NK-92 treated with Interleukin-12 subunit alpha and Interleukin-12 subunit beta, amount 100 ng/mL, for 24 hours (cell line): Measurements from ENCODE around the gene UBXN7.
A peak's percentile ranks its signal among the peaks of the same experiment; 100 is the strongest.
"Not testable (repeated sequence)": the region's sequence is repeated elsewhere in the genome, so short reads cannot be mapped to it uniquely, and the experiment has no call there.

ENCODE experiments used
- DNase-seq: peaks from one replicate; lab custom pipeline; 2025; lab: John Stamatoyannopoulos, UW

UBXN7 gene

GRCh38 chr3:196355668-196356067, 76.6 kb downstream of the UBXN7 start:
- DNase-seq, result no peak

GRCh38 chr3:196354132-196354531, 78.1 kb downstream of the UBXN7 start:
- DNase-seq, result no peak

GRCh38 chr3:196351541-196351940, 80.7 kb downstream of the UBXN7 start:
- no peak for DNase-seq

- no peak for DNase-seq
These were observed 82.2 kb downstream of the UBXN7 start for GRCh38 chr3:196350067-196350466.

GRCh38 chr3:196348698-196349097, 83.5 kb downstream of the UBXN7 start:
- DNase-seq, result no peak

DNA sequence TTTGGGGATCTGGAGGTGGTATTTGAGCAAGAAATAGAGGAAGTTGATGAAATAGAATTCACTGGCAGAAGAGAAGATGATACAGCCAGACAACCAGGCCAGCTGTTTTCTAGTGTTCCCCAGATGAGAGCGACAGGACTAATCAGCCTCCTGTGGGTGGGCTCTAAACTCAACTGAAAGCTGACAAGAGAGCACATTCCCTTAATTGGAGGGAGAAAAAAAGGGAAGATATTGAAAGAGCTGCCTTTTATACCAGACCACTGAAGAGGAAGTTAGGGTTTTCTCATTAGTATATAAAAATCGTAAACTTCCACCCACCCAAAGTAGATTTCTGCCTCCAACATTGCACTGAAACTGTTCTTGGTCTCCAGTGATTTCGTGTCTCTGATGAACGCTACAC, 87.6 kb downstream of the UBXN7 start:
- DNase-seq, result no peak

DNA sequence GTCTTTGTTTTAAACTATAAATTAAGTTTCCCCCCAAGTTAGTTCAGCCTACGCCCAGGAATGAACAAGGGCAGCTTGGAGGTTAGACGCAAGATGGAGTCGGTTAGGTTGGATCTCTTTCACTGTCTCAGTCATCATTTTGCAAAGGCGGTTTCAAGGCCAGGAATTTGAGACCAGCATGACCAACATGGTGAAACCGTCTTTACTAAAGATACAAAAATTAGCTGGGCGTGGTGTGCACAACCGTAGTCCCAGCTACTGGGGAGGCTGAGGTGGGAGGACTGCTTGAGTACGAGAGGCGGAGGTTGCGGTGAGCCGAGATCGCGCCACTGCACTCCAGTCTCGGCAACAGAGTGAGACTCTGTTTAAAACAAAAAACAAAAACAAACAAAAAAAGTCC, 88.3 kb downstream of the UBXN7 start:
- DNase-seq, result not testable (repeated sequence)

- no peak for DNase-seq
These were observed 91.1 kb downstream of the UBXN7 start for GRCh38 chr3:196341137-196341536.

DNA sequence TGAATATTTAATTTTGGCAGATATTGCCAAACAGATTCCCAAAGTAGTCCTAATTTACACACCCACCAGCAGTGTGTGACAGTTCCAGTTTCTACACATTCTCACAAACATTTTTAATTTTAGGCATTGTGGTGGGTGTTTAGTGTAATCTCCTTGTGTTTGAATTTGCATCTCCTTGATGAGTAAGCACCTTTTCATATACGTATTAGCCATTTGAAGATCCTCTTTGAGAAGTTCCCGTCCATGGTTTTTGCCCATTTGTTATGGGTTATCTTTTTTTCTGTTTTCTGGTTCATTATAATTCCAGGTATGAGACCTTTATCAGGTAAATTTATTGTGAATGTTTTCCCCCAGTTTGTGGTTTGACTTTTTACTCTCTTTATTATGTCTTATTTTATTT, 91.8 kb downstream of the UBXN7 start:
- no peak for DNase-seq

- peak; percentile 42 for DNase-seq
These were observed 92.6 kb downstream of the UBXN7 start for GRCh38 chr3:196339493-196340254.

DNA sequence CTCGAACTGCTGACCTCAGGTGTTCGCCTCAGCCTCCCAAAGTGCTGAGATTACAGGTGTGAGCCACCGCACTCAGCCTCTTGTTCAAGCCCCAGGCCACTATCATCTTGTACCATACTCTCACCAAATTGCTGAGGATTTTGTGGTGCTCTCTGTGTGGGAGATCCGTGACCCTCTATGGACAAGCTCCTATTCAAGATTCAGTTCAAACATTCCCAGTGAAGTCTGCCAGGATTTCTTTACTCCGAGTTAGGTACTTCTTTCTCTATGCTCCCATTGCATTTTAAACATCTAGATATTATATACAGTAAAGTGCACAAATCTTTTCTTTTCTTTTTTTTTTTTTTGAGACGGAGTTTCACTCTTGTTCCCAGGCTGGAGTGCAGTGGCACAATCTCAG, 93.2 kb downstream of the UBXN7 start:
- no peak for DNase-seq

DNA sequence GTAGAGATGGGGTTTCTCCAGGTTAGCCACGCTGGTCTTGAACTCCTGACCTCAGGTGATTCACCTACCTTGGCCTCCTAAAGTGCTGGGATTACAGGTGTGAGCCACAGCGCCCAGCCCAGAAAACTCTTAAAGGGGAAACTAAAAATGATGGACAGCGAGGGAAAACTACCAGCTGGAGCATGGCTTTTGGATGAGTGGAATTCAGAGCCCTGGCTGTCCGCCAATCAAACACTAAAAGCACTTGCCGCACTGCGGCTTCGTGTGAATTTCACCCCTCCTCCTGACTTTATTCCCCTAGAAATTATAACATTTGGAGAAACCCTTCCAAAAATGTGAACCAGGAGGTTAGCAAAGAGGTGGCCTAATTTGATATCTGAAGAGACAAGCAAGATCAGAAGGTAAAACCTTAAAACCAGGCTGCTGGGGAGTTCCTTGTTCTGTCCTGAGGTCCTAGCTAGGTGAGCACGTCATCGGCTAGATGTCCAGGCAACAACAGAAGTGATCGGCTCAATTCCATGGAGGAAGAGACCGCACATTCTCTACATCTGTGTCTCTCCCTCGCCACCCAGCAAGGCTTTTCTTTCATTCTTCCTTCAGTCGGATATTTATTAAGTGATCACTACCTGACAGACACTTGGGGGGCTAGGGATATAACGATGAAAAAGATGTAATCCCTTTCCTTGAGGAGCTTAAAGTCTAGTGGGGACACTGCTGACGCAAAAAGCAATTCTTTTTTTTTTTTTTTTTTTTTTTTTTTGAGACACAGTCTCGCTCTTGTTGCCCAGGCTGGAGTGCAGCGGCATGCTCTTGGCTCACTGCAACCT, 95.7 kb downstream of the UBXN7 start:
- no peak for DNase-seq

DNA sequence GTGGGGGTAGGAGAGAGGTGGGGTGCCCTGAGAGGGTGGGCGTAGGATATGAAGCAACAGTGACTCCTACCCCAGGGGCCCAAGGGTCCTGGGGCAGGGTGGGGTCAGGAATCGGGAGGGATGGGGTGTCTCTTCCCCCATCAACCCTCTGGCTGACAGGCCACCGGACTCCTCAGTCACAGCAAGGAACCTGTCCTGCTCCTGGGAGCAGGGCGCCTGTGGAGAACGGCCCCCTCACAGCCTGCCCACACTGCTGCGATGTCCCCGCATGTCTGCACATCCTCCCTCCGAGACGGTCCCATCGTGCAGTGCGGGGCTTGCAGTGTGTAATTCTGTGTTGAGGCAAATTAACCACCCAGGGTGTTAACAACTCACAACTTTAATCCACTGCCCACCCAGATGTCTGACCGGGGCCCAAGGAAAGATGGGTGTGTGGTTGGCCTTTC, 96.7 kb downstream of the UBXN7 start:
- no peak for DNase-seq

- no peak for DNase-seq
These were observed 97.2 kb downstream of the UBXN7 start for GRCh38 chr3:196334982-196335381.

- no peak for DNase-seq
These were observed 100.1 kb downstream of the UBXN7 start for GRCh38 chr3:196332168-196332567.

- DNase-seq, result no peak
These were observed 104.8 kb downstream of the UBXN7 start for GRCh38 chr3:196327405-196327804.

DNA sequence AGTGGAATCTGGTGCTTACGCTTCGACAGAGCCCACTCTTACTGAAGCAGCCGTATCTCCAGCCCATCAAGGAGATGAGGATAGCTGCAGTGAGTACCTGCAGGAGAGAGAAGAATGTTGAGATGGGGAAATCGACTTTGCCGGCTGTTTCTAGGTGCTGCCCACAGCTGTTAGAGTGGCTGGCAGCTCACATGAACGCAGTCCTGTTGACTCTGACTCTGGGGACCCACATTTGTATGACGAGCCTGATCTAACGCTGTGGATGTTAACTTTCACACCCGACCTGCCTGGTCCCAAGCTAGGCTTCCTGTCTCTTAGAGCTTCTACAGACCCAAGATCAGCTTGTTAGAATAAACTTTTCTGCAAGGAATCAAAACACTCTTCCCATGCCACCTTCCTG, 105.3 kb downstream of the UBXN7 start:
- DNase-seq, result no peak

- DNase-seq, result no peak
These were observed 108.5 kb downstream of the UBXN7 start for GRCh38 chr3:196323691-196324090.

GRCh38 chr3:196323016-196323415, 109.2 kb downstream of the UBXN7 start:
- no peak for DNase-seq

GRCh38 chr3:196321162-196321561, 111.1 kb downstream of the UBXN7 start:
- no peak for DNase-seq

DNA sequence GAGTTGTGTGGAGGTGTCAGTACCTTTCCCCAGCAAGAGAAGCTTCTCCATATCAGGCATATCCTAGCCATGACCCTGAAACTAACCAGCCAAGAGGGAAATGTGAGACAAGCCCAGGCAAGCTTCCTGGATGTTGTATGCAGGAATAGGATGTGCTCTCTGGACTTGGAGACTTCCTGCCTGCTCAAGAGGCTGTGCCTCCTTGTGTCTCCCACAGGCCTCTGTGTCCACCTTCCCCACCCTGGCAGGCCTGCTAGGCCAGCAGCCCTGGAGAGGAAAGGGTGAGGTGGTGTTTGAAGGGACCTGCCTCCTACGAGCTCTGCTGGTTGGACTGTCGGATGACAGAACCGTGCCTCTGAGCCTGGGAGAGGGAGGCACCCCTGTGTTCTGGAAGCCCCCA, 112.1 kb downstream of the UBXN7 start:
- no peak for DNase-seq

DNA sequence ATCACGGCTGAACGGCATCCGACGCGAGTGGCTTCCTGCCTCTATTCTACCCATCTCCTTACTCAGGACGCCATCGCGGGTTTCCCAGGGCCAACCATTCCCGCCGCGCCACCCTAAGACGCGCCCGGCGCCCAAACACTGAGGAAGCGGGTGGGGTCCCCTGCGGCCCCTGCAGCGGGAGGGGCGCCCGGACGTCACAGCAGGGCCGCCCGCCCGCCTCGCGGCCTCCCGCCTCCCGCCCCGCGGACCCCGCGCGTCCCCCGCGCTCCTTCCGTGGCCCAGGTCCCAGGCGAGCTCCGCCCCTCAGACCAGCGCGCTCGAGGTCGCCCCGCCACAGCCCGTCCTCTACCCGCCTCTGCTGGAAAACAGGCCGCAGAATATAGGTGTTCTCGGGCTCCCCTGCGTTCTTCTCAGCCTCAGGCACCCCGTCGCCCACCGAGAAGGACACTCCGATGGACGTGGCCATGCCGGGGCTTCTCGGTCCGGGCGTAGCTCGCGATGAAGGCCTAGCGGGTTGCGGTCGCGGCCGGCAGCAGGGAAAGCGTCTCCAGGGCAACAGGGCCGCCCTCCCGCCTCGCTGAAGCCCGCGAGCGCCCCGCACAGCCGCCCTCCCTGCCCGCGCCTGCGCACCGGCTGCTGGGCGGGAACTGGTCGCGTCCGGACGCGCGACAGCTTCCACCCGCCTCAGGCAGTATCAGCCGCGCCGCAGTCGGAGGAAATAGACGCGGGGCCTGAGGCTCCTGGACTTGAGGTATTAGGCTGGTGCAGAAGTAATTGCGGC, 114.3 kb downstream of the UBXN7 start, which contains the start of gene DYNLT2B:
DYNLT2B (minus strand) TSS at position 554 of the 781 bp plus-strand sequence; CDS start at position 466, 88 bp downstream.
- DNase-seq, result peak; percentile 85
